Measurements from ENCODE around the gene FOSB.

Gene FOSB

DNA sequence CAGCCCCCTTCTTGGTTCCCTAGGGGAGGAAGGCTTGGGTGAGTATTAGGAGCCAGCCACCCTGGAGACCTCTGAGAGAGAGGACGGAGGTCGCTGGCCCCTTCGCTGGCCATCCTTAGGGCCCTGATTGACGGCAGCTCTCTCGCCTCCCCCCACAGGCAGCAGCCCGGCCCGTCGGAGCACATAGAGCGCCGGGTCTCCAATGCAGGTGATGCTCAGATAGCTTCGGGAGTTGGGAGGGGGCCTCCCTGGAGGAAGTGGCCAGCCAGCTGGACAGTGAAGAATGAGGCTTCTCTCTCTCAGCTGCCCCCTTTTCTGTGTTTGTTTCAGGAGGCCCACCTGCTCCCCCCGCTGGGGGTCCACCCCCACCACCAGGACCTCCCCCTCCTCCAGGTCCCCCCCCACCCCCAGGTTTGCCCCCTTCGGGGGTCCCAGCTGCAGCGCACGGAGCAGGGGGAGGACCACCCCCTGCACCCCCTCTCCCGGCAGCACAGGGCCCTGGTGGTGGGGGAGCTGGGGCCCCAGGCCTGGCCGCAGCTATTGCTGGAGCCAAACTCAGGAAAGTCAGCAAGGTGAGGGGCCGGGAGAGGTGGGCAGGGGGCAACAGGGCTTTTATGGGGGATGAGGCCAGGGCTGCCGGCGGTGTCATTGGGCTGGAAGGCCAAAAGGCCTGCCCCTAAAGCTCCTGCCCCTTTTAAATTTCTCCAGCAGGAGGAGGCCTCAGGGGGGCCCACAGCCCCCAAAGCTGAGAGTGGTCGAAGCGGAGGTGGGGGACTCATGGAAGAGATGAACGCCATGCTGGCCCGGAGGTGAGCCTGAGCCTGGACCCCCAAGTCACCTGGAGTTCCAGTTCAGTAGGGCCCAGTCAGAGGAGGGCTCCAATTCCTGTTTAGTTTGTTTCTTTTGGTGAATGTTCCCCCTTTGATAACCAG is 54.5 kb downstream of the FOSB start:
- no peak for DNase-seq (ENCODE audit: low read depth in 3 of 3, low spot score in 1 of 3)

- DNase-seq (ENCODE audit: low read depth in 3 of 3, low spot score in 1 of 3) = peak; percentile 37 to 49 (median 47)
Measured at GRCh38 chr19:45523642-45524256, 56.0 kb downstream of the FOSB start.

DNA sequence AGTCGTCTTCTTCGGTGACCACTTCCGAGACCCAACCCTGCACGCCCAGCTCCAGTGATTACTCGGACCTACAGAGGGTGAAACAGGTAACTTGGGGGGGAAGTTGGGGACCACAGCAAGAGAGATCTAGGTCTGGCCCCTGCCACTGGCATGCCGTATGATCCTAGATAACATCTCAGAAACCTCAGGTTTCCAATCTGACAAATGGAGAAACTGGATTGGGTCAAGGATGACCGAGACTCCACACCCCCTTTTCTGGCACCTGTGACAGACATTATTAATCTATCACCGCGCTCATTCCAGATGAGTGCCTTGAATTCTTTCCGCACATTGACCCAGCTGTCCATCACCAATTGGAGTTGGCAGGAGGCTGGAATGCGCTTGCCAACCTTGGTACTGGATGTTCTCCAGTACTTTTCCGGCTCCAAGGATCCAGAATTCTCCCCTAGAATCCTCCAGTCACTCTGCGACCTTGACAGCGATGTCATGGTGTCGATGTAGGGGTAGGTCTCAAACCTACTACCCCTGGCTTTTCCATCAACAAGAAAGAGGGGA is 56.9 kb downstream of the FOSB start:
- no peak for DNase-seq (ENCODE audit: low read depth in 3 of 3, low spot score in 1 of 3)
